HG03439 (cell line): ENCODE measurements around the gene TRPM4.
"Not testable (repeated sequence)": the region's sequence is repeated elsewhere in the genome, so short reads cannot be mapped to it uniquely, and the experiment has no call there.

ENCODE experiments used
- ATAC-seq: cut with Tn5 transposase; IDR thresholded peaks from one replicate; pipeline ENCODE4 v1.9.1; 2021; ENCODE audit warnings: mild to moderate bottlenecking, moderate library complexity; ENCODE audit not compliant: unreplicated experiment

The TRPM4 gene

DNA sequence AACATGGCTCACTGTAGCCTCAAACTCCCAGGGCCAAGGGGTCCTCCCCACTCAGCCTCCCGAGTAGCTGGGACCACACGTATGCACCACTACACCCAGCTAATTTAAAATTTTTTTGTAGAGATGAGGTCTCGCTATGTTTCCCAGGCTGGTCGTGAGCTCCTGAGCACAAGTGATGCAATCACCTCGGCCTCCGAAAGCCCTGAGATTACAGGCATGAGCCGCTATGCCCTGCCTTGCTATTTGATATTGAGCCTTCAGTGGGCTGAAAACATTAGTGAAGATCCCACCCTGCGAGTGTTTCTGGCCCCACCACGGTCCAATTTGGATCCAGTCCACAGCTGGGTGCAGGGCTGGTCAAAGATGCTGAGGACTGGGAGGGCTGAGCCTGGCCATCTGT lies 65.9 kb downstream of the TRPM4 start:
- no peak for ATAC-seq

DNA sequence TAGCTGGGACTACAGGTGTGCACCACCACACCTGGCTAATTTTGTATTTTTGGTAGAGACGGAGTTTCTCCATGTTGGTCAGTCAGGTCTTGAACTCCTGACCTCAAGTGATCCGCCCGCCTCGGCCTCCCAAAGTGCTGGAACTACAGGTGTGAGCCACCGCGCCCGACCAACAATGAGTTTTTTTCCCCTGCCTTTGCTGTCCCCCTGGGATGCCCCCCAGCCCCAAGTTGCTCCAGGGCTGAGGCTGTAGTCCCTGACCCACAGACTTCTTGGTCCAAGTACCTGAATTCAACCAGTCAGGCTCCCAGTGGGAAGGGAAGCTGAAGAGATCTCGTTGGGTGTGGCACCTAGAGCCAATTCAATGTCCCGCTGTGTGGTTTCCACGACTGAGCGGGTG lies 66.8 kb downstream of the TRPM4 start:
- ATAC-seq: not testable (repeated sequence)

DNA sequence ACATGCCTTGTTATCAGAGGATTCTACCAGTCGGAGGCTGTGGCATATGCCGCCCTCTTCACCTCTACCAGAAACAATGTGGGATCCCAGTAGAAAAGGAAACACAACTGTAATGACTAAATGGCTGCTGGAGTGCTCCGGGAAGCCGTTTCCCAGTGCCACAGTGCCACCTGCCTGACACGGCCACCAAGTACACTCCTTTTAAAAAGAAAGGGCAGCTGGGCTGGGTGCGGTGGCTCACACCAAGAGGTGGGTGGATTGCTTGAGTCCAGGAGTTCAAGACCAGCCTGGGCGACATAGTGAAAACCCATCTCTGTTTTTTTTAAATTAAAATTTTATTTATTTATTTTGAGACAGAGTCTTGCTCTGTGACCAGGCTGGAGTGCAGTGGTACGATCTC lies 67.3 kb downstream of the TRPM4 start:
- no peak for ATAC-seq

DNA sequence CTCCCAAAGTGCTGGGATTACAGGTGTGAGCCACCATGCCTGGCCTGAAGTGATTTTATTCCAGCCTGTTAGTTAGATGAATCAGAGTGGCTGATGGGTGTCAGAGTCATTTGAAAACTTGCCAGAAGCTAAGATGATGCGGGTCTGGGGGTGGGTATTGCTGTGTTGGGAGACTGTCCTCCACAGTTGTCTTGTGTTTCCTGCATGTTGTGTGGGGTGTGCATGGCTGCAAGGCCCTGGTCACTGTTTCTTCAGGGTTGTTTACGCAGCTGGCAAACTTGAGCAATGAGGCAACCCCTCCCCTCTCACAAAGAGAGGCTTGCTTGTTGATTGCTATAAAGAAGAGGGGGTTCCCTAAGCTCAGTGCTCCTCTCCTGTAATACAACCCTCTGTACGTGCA lies 71.8 kb downstream of the TRPM4 start:
- ATAC-seq: no peak

DNA sequence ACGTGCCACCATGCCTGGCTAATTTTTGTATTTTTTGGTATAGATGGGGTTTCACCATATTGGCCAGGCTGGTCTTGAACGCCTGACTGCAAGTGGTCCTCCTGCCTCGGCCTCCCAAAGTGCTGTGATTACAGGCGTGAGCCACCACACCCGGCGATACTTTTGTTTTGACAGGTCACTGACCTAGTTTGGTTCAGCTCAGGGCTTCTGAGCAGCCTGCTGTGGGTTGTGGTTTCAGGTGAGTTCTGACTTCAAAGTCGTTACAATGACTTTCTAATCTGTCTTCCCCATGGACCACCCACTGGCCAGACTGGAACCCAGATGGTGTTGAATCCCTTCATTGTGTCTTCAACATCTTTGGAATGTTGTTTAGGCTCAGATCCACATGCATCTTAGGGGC lies 73.8 kb downstream of the TRPM4 start:
- ATAC-seq: no peak

DNA sequence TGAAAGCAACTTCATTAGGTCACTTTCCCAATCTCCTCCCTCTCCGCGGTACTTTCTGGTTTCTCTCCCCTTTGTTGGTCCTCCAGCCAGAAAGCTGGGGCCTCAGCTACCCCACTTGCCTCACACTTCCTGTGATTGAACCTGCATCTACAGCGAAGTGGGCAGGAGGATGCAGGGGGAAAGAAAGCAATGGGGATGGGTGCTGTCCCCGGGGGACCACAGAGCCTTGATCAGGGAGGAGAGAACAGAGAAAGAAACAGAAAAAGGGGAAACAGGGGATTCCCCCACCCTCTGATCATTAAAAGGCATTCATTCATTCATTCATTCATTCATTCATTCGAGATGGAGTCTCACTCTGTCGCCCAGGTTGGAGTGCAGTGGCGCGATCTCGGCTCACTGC lies 74.2 kb downstream of the TRPM4 start:
- ATAC-seq: no peak

DNA sequence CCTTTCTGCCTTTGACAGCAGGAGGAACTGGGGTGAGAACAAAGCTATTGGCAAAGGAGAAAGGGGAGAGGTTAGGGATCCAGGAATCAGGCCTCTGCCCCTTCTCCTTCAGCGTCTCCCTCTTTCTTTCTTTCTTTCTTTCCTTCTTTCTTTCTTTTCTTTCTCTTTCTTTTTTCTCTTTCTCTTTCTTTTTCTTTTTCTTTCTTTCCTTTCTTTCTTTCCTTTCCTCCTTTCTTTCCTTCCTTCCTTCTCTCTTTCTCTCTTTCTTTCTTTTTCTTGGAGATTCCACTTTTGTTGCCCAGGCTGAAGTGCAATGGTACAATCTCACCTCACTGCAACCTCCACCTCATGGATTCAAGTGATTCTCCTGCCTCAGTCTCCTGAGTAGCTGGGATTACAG lies 75.6 kb downstream of the TRPM4 start:
- ATAC-seq: no peak

DNA sequence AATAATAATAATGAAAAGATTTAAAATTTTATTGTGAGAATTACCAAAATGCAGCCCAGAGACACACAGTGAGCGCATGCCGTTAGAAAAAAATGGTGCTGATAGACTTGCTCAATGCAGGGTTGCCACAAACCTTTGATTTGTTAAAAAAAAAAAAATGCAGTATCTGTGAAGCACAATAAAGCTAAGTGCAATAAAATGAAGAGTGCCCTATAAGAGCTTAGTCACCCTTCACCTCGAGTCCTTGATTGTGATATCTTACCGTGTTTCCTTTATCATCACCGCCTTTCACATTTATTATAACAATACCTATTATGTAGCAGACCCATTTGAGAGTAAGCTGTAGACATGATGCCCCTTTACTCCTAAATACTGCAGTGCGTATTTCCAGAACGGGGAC lies 84.2 kb downstream of the TRPM4 start:
- no peak for ATAC-seq

DNA sequence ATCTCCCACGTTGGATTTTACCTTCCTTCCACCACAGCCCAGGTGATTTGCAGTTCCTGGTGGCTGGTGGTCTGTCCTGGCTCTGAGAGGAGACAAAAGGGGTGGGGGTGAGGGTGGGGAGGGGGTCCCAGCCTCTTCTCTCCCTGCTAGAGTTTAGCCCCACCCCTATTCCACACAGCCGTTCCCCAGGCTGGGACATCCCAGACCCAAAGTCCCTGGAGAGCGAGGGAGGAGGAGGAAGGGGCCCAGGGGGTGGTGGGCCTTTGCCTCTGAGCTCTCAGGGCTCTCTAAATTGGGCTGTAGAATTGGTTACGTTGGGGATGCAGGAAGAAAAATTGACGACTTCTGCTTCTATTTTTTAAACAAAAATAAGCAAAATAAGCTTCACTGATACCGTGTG lies 85.5 kb downstream of the TRPM4 start:
- ATAC-seq: no peak

DNA sequence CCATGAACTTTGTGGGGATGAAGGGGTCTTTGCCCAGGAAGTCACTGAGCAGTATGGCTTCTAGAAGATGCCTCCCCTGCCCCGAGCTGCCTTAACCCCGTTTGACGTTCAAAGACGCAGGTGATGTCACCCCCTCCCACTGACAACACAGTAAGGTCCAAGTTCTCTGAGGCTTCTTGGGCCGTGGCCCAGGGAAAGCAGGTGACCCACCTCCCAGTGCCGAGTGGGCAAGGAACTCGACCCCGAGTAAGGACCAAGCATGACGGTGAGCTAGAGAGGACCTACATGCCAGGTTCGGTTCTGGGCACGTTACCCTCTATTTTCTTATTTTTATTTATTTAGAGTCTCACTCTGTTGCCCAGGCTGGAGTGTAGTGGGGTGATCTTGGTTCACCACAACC lies 86.1 kb downstream of the TRPM4 start:
- no peak for ATAC-seq

DNA sequence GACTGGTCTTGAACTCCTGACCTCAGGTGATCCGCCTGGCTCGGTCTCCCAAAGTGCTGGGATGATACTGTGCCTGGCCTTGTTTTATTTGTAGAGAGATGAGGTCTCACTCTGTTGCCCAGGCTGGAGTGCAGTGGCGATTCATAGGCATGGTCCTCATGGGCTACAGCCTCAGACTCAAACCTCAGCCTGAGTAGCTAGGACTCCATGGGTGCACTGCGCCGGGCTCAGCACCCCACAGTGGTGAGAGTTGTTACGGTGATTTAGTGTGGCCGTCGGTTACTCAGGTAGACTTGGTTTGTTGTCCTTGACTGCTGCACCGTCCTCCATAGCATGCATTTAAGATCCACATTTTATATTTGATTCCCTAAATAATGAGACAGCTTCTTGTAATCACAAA lies 86.7 kb downstream of the TRPM4 start:
- no peak for ATAC-seq

DNA sequence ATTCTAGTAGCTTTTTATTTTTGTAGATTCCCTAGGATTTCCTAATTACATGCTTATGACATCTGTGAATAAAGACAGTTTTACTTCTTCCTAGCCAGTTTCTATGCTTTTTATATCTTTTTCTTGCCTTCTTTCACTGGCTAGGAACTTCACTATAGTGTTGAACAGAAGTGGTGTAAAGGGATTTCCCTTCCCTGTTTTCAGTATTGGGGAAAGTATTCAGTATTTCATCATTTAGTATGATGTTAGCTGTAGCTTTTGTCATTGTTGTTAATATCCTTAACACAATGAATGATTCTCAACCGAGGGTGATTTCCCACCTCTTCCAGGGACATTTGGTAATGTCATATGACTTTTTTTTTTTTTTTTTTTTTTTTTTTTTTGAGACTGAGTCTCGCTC lies 90.1 kb downstream of the TRPM4 start:
- no peak for ATAC-seq

DNA sequence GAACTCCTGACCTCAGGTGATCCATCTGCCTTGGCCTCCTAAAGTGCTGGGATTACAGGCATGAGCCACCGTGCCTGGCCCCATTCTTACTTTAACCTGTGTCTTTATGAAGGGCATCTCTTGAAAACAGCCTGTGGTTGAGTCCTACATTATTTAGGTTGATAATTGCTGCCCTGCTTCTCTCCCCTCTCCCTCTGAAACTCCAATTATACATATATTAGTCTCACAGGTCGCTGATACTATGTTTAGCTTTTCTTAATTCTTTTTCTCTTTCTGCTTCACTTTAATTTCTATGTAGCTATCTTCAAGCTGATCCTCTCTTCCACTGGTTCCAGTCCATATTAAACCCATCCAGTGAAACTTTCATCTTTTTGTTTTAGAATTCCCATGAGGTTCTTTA lies 92.3 kb downstream of the TRPM4 start:
- ATAC-seq: no peak

DNA sequence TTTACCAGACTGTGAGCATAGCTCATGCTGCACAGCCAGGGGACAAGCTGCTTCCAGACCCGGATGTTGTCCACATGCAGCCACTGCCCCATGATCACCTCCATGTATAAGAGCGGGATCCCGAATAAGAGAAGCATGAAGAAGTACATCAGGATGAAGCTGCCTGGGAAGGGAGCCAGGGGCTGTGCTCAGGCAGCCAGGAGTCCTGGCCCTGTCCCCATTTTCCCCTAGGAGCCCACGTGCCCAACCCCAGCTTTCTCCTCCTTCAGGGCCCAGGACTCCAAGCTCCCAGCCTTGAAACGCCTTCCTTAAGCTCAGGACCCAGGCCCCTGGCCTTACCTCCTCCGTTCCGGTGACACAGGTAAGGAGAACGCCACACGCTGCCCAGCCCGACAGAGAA lies 98.1 kb downstream of the TRPM4 start:
- no peak for ATAC-seq

DNA sequence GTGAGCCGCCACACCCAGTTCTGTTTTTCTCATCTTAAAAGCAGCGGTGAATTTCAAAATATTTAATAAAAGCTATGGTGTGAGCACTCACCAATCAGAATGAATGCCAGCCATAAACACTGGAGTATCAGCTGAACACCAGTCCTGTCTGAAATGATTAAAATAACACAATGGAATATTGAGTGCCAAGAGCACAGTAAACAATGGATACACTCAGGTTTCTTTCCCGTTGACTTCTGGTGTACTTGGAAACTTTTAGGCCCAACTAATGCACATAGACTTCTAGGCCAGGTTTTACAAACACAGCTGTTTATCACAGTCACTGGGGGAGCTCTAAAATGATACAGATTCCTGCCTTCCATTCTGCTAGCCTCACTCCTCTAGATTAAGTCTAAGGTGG lies 99.1 kb downstream of the TRPM4 start:
- no peak for ATAC-seq
